Endometrial microvascular endothelial cells (primary cell): ENCODE measurements around the gene GNAS. TPM values are rescaled to one million over a fixed set of nuclear protein-coding genes. Genes with fewer than 3 reads are reported as not detected.
"Not testable (repeated sequence)": the region's sequence is repeated elsewhere in the genome, so short reads cannot be mapped to it uniquely, and the experiment has no call there.

Experiments used
- in situ Hi-C: cut with HindIII; loops from 2 replicates; pipeline ENCODE4 v1.10.0; 2017; ENCODE audit warnings: low sequenced_read_pairs, low pct_unique_long_range_greater_than_20kb; ENCODE audit errors: inconsistent ontology term
- total RNA-seq: library from RNA; depleted of rRNA; stranded (reverse); fragments of >200 nt; gene quantifications from one replicate; pipeline ENCODE4 v1.2.3, GENCODE V29; 2015; ENCODE audit errors: inconsistent ontology term

GNAS gene
- total RNA-seq, 1 donor from 2014 or later, result 536 TPM

DNA sequence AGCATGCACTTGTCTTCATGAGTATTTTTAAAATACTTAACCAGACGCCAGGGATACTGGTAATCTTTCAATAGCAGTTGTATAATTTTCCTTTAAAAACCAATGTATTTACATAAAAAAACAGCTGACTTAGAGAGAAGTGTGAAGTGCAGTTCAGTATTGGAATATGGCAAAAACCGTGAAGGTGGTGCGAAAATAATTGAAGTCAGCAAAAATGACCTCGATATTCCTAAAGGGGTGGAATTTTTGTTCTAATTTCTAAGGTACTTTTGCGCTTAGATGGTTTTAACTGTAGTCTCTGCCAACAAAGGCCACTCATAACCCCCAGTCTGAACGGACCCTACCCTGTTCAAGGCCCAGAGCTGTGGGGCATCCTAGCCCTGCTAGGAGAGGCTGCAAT is 27.1 kb upstream of the GNAS start:
- in situ Hi-C loops, result no loop called here

- in situ Hi-C loops, result no loop called here
These were observed 26.2 kb upstream of the GNAS start for GRCh38 chr20:58826271-58826670.

- in situ Hi-C loops, result no loop called here
These were observed 24.4 kb upstream of the GNAS start for GRCh38 chr20:58828136-58828535.

DNA sequence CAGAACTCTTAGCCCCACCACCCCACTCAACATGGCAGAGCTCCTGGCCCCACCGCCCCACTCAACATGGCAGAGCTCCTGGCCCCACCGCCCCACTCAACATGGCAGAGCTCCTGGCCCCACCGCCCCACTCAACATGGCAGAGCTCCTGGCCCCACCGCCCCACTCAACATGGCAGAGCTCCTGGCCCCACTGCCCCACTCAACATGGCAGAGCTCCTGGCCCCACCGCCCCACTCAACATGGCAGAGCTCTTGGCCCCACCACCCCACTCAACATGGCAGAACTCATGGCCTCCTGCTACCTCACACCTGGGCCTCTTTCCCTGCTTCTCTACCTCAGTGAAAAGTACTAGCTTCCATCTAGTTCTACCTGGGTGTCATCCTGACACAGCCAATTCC is 23.7 kb upstream of the GNAS start:
- in situ Hi-C loops, result not testable (repeated sequence)

- in situ Hi-C loops, result no loop called here
These were observed 23.0 kb upstream of the GNAS start for GRCh38 chr20:58829531-58829941.

DNA sequence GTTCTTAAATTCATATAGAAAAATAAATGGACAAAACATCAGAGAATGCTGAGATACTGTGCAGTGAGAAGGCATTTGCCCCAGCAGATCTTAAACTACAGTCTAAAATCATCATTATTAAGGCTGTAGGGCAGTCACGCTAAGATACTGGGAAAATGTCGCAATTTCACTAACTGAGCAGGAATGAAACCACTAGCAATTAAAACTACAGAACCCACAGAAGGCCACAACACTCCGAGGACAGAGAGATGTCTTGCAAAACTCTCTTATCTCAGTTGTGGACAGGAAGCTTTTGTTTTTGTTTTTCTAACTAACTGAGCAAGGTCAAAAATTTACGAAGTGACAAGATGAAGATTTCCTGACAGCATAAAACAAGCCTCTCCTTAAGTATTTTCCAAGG is 20.1 kb upstream of the GNAS start:
- in situ Hi-C loops, result no loop called here

- in situ Hi-C loops, result no loop called here
These were observed 18.6 kb upstream of the GNAS start for GRCh38 chr20:58833921-58834320.

DNA sequence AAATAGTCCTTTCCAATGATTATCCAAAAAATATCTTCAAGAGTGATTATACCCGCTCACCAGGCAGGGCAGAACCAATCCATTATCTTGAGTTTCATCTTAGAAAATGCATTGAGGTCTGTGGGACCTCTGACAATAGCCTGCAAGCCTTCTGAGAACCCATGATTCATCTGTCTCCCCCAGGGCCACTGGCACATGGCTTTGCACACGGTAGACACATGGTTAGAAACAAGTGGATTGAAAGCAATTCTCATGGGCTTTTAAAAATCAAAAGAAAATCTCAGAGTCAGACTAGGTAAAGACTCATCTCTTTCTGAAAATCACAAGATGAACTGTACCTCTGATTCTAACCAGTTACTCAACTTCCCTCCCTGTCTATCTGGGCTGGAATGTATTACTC is 17.3 kb upstream of the GNAS start:
- in situ Hi-C loops, result no loop called here

DNA sequence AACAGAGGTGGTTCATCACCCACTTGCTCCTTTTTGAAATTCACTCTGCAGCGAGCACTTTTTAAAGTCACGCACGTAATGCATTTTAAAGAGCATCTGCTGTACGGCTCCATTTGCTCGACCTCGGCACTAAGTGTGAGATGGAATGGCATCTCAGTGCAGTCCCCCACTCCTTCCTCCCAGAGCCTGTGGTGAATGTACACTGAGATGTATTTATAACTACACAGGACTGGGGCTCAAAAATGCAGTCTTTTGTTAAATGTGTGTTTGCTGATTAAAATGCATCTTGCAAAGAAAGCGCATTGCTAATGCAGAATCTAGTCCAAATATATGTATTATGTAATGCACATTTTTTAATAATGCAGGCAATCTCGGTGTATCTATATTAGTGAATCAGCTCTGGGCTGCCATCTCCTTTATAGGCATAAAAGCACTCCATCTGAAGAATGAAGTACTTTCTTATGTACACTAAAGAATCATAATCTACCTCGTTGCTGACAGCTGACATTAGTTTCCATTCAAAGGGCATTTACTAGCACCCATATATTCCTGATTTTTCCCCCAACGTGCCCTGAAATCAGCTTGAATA is 15.8 kb upstream of the GNAS start:
- in situ Hi-C loops, result no loop called here

DNA sequence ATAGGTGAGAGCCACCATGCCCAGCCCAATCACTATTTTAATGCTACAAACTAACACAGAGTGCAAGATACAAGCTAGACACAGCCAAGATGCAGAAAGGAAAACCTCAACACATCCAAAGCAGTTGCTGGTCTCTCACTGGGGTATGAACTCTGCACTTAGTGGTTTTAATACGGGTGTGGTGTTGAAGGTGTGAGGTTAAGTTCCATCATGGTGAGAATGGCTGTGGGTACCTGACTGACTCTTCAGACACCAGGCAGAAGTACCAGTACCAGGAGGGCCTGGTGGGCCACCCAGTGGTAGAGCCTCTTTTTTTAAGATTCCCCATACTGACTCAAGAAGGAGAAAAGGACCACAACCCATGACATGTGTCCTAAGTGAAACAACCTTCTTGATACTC is 14.8 kb upstream of the GNAS start:
- in situ Hi-C loops, result no loop called here

DNA sequence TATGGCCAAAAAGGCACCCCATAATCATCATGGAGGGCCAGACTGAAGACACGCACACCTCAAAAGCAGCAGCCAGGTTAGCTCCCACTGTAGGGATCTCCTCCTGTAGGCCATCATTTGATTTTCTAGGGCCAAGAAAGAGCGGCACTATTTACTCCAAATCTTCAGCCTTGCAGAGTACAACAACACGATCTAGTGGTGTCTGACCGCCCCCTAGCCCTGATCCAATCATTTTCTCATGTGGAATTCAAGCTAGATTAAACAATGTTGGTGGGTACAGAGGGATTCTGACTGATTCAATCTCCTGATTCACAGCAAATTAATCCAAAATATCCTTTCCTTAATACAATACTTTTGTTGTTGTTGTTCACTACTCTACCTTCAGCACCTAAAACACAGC is 14.3 kb upstream of the GNAS start:
- in situ Hi-C loops, result no loop called here

DNA sequence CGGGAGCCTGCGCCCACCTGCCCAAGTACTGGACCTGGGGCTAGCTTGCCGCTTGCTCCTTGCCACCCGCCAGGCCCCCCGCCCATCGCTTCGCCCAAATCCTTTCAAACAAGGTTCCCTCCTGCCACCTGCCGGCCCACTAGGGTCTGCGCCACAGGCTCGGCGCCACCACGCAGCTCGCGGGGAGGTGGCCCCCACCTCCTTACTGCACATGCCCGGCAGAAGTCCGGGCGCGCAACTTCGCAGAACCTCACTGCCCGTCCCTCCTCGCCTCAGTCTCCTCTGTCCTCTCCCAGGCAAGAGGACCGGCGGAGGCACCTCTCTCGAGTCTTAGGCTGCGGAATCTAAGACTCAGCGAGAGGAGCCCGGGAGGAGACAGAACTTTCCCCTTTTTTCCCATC is 13.0 kb upstream of the GNAS start:
- in situ Hi-C loops, result no loop called here

DNA sequence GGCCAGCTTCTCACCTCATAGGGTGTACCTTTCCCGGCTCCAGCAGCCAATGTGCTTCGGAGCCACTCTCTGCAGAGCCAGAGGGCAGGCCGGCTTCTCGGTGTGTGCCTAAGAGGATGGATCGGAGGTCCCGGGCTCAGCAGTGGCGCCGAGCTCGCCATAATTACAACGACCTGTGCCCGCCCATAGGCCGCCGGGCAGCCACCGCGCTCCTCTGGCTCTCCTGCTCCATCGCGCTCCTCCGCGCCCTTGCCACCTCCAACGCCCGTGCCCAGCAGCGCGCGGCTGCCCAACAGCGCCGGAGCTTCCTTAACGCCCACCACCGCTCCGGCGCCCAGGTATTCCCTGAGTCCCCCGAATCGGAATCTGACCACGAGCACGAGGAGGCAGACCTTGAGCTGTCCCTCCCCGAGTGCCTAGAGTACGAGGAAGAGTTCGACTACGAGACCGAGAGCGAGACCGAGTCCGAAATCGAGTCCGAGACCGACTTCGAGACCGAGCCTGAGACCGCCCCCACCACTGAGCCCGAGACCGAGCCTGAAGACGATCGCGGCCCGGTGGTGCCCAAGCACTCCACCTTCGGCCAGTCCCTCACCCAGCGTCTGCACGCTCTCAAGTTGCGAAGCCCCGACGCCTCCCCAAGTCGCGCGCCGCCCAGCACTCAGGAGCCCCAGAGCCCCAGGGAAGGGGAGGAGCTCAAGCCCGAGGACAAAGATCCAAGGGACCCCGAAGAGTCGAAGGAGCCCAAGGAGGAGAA is 12.3 kb upstream of the GNAS start:
- in situ Hi-C loops, result no loop called here

DNA sequence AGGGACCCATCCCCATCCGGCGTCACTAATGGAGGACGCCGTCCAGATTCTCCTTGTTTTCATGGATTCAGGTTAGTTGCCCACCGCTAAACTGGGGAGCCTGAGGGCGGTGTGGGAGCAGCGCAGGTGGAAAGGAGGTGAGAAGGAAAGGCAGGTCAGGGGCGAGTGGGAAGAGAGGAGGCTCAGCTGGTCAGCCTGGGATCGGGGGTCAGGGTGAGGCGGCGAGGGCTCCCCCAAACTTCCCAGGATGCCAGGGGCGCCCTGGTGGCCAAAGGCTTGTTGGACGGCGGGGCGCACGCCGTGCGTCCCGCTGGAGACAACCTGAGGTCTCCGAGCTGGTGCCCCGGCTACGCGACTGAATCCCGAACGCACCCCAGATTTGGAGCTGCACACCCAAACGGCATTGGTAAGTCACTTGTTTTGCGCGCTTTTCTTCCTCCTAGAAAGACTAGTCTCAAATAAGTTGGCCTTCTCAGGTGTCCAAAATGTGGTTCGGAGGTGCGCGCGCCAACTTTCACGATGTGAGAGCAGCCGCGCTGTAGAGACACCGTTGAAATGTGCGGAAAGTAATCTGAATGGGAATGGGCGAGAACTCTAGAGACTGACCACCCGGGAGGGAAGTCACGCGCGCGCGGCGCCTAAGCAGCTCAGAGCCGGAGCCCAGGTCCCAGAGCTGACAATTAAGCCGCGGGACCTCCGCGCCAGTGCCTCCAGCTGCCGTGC is 11.5 kb upstream of the GNAS start:
- in situ Hi-C loops, result no loop called here

GRCh38 chr20:58841539-58842264 is 10.8 kb upstream of the GNAS start:
- in situ Hi-C loops, result no loop called here

DNA sequence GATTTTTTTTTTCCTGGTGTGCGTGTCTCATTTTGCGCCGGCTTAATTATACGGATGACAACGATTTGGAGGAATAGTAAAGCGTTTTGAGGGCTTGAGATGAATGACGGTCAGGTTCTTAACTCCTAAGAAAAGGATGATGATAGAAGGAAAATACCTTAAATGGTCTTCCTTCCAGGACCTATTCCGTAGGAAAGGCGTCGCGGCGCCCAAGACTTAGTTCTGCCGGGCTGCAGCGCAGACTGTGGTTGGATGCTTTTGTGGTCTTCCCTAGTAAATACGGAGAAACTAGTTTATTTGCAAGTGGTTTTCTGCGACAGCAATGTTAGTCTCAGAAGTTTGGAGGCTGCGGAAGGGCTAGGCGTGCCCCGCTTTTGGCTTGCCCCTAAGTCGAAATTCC is 10.2 kb upstream of the GNAS start:
- in situ Hi-C loops, result no loop called here

DNA sequence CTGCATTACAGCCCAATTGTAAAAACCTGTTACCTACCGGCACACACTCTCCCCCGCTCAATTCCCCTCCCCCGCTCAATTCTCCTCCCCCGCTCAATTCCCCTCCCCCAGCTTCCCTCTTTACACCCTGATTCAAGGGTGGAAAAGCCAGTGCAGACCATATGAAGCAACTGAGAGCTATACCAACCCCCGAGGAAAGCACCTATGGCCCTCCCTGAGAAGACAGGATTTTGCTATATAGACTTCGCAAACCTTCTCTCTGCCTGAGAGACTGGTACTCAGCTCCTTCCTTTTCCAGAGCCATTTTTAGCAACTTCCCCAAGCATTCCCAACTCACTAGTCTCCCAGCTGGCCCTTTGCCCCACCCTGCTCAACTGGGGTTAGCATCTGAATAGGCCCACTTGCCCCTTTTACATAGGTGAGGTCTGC is 9.4 kb upstream of the GNAS start:
- in situ Hi-C loops, result no loop called here

DNA sequence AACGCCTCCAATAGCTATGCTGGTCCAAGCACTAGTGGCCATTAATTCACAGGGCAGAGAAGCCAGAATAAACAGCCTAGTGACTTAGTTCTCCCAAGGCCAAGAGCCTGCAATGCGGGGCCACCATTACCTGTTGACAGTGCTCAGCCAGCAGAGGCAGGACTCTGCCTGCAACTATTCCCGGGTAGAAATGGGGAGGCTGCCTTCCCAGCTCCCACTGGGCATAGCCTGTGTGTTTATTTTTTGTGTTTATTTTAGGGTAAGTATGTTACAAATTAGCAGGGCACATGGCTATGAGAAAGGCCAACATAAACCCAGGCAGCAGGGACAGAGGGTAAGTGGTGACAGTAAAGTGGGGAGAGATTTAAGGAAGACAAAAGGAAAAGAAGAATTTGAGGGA is 6.8 kb upstream of the GNAS start:
- in situ Hi-C loops, result no loop called here

DNA sequence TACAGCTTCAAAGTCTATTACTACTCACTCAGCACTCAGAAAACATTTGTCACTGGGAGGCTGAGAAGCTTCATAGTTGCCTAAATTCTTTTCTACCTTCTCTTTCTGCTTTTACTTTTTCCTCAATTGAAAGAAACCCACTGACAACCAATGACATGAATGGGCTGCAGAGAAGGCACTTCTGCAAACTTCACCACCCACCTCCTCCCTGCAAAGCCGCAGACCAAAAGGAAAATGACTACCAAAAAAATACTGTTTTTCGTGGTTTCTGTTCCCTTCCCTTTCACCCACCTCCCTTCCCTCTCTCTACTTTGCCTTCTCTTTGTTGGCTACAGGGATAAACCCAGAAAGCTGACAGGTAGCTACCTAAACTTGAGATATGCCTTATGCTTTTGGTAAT is 5.1 kb upstream of the GNAS start:
- in situ Hi-C loops, result no loop called here
